IMR-90 (cell line): ENCODE data around the gene USP5. TPM values are rescaled to one million over a fixed set of nuclear protein-coding genes. Genes with fewer than 3 reads are reported as not detected.

Experiments
- ATAC-seq: fragments of 200-7000 bp; cut with Tn5 transposase; 2 replicates; pipeline ENCODE4 v1.9.1; 2020; ENCODE audit warnings: low read depth, mild to moderate bottlenecking, moderate library complexity
- BruUV-seq: library from RNA; stranded (reverse); fragments of 400-500 nt; replicated peaks from 2 replicates; lab custom pipeline; 2021; lab: Mats Ljungman, UMichigan
- CTCF ChIA-PET: fragments of 300-600 bp; formaldehyde crosslinking; extraction: SDS; loops from one replicate; lab custom pipeline; 2021; ENCODE audit warnings: antibody characterized with exemption; lab: Yijun Ruan, JAX
- POLR2A ChIA-PET: fragments of 300-600 bp; sonication (Branson Sonifier 250); formaldehyde crosslinking; loops from one replicate; lab custom pipeline; 2022; ENCODE audit warnings: antibody characterized with exemption; ENCODE audit not compliant: unreplicated experiment; lab: Charles Lee
- DNase-seq: peaks from one replicate; pipeline ENCODE4 v3.0.0; 2013
- H2AFZ ChIP-seq: replicated peaks from 2 replicates; pipeline ENCODE3; 2013; ENCODE audit warnings: low read length, mild to moderate bottlenecking; ENCODE audit not compliant: poor library complexity
- H2AK5ac ChIP-seq: 2 replicates; pipeline ENCODE4 v1.6.1; 2013; ENCODE audit warnings: low read depth, low read length, inconsistent platforms
- H2AK9ac ChIP-seq: replicated peaks from 2 replicates; pipeline ENCODE3; 2013; ENCODE audit warnings: mild to moderate bottlenecking, low read depth, low read length, moderate library complexity; ENCODE audit not compliant: poor library complexity
- H2BK120ac ChIP-seq: 2 replicates; pipeline ENCODE4 v1.6.1; 2013; ENCODE audit warnings: low read depth, low read length, inconsistent platforms
- H2BK15ac ChIP-seq: 3 replicates; pipeline ENCODE4 v1.6.1; 2013; ENCODE audit warnings: low read depth, low read length, inconsistent platforms
- H2BK20ac ChIP-seq: 2 replicates; pipeline ENCODE4 v1.6.1; 2013; ENCODE audit warnings: low read depth, mild to moderate bottlenecking, inconsistent platforms, low read length, moderate library complexity
- H2BK5ac ChIP-seq: 2 replicates; pipeline ENCODE4 v1.6.1; 2013; ENCODE audit warnings: mild to moderate bottlenecking, low read depth, low read length, inconsistent platforms; ENCODE audit not compliant: poor library complexity, severe bottlenecking
- H3K14ac ChIP-seq: replicated peaks from 2 replicates; pipeline ENCODE4 v1.6.1; 2013; ENCODE audit warnings: low read depth, low read length, inconsistent platforms
- H3K18ac ChIP-seq: 2 replicates; pipeline ENCODE4 v1.6.1; 2013; ENCODE audit warnings: low read depth, low read length, control low read depth
- H3K23ac ChIP-seq: 2 replicates; pipeline ENCODE4 v1.6.1; 2013; ENCODE audit warnings: low read depth, low read length, inconsistent platforms
- H3K27ac ChIP-seq: 2 replicates; pipeline ENCODE4 v1.5.1; 2013; ENCODE audit warnings: mild to moderate bottlenecking, control low read depth, low read length; ENCODE audit not compliant: insufficient read depth
- H3K27me3 ChIP-seq: 2 replicates; pipeline ENCODE4 v1.6.1; 2013; ENCODE audit warnings: low read length; ENCODE audit not compliant: control insufficient read depth, insufficient read depth
- H3K36me3 ChIP-seq: 2 replicates; pipeline ENCODE4 v1.6.1; 2013; ENCODE audit warnings: low read length, mixed read lengths; ENCODE audit not compliant: control insufficient read depth, insufficient read depth
- H3K4ac ChIP-seq: 2 replicates; pipeline ENCODE4 v1.6.1; 2013; ENCODE audit warnings: low read depth, low read length, inconsistent platforms
- H3K4me1 ChIP-seq: 2 replicates; pipeline ENCODE4 v1.6.1; 2013; ENCODE audit warnings: low read length, mixed read lengths; ENCODE audit not compliant: control insufficient read depth, insufficient read depth
- H3K4me2 ChIP-seq: 2 replicates; pipeline ENCODE4 v1.6.1; 2013; ENCODE audit warnings: low read depth, mild to moderate bottlenecking, control low read depth, low read length, moderate library complexity
- H3K4me3 ChIP-seq: 2 replicates; pipeline ENCODE4 v1.5.1; 2013; ENCODE audit warnings: low read depth, mild to moderate bottlenecking, control low read depth, low read length, moderate library complexity; ENCODE audit not compliant: insufficient read depth
- H3K56ac ChIP-seq: 2 replicates; pipeline ENCODE4 v1.6.1; 2013; ENCODE audit warnings: low read length, inconsistent platforms; ENCODE audit not compliant: insufficient read depth; ENCODE audit errors: extremely low read depth
- H3K79me1 ChIP-seq, 2 experiments: 2 replicates each; pipeline ENCODE4 v1.6.1; 2013; ENCODE audit warnings: low read length in 2 of 2, inconsistent platforms in 1 of 2, low read depth in 1 of 2
- H3K9ac ChIP-seq: 2 replicates; pipeline ENCODE4 v1.6.1; 2013; ENCODE audit warnings: low read depth, low read length, control low read depth
- H3K9me1 ChIP-seq: 2 replicates; pipeline ENCODE4 v1.6.1; 2013; ENCODE audit warnings: low read length, inconsistent platforms; ENCODE audit not compliant: insufficient read depth
- H3K9me3 ChIP-seq: 2 replicates; pipeline ENCODE4 v1.6.1; 2013; ENCODE audit warnings: low read length; ENCODE audit not compliant: control insufficient read depth, insufficient read depth
- H4K20me1 ChIP-seq: 2 replicates; pipeline ENCODE4 v1.6.1; 2013; ENCODE audit warnings: low read length, inconsistent platforms; ENCODE audit not compliant: insufficient read depth
- H4K5ac ChIP-seq: 2 replicates; pipeline ENCODE4 v1.6.1; 2013; ENCODE audit warnings: mild to moderate bottlenecking, low read depth, low read length, control low read depth
- H4K8ac ChIP-seq, 2 experiments: 2 replicates each; pipeline ENCODE4 v1.6.1; 2013; ENCODE audit warnings: low read depth in 2 of 2, low read length in 2 of 2, control low read depth in 1 of 2, inconsistent platforms in 1 of 2
- H4K91ac ChIP-seq: 2 replicates; pipeline ENCODE4 v1.6.1; 2013; ENCODE audit warnings: low read depth, low read length, inconsistent platforms; ENCODE audit not compliant: insufficient read depth
- BHLHE40 ChIP-seq: fragments of 150-350 bp; IDR thresholded peaks from 2 replicates; pipeline ENCODE4 v1.6.1; 2016; ENCODE audit warnings: mild to moderate bottlenecking, low read depth, low read length
- CEBPB ChIP-seq: IDR thresholded peaks from 2 replicates; pipeline ENCODE4 v1.6.1; 2012; ENCODE audit warnings: low read depth, low read length, improper control_type of control experiment
- CHD1 ChIP-seq: IDR thresholded peaks from 2 replicates; pipeline ENCODE4 v1.6.1; 2012; ENCODE audit warnings: low read depth, low read length, improper control_type of control experiment
- FOS ChIP-seq: fragments of 150-350 bp; IDR thresholded peaks from 2 replicates; pipeline ENCODE4 v1.6.1; 2016; ENCODE audit warnings: low read depth, low read length
- MAFK ChIP-seq: IDR thresholded peaks from 2 replicates; pipeline ENCODE4 v1.6.1; 2012; ENCODE audit warnings: low read depth, low read length, improper control_type of control experiment
- NFE2L2 ChIP-seq: fragments of 150-350 bp; IDR thresholded peaks from 2 replicates; pipeline ENCODE4 v1.6.1; 2016; ENCODE audit warnings: low read depth, mild to moderate bottlenecking, low read length
- POLR2A ChIP-seq: IDR thresholded peaks from 2 replicates; pipeline ENCODE4 v1.6.1; 2012; ENCODE audit warnings: mild to moderate bottlenecking, low read depth, low read length
- RAD21 ChIP-seq: IDR thresholded peaks from 2 replicates; pipeline ENCODE4 v1.6.1; 2012; ENCODE audit warnings: low read length, improper control_type of control experiment
- RCOR1 ChIP-seq: IDR thresholded peaks from 2 replicates; pipeline ENCODE4 v1.6.1; 2012; ENCODE audit warnings: mild to moderate bottlenecking, low read length, improper control_type of control experiment; ENCODE audit not compliant: insufficient replicate concordance
- RFX5 ChIP-seq: IDR thresholded peaks from 2 replicates; pipeline ENCODE4 v1.8.0; 2012; ENCODE audit warnings: low read depth, mild to moderate bottlenecking, low read length, moderate library complexity
- whole genome bisulfite sequencing, 2 experiments: methylation state at CpG; one replicate each; pipeline versions ENCODE4 v1.1.5 to v1.1.7; 2013; ENCODE audit warnings: missing lambda C conversion rate in 2 of 2; ENCODE audit not compliant: insufficient read length in 1 of 2; ENCODE audit errors: extremely low coverage in 2 of 2; 5-methylcytosine and 5-hydroxymethylcytosine counted together
- dilution Hi-C: fragments of 300-500 bp; cut with HindIII; formaldehyde crosslinking; loops from one replicate; pipeline ENCODE4 v1.14.3; 2018; ENCODE audit warnings: low sequenced_read_pairs; ENCODE audit not compliant: unreplicated experiment
- in situ Hi-C: fragments of 300-500 bp; cut with MboI; formaldehyde crosslinking; loops from 3 replicates; pipeline ENCODE4 v1.14.3; 2019; ENCODE audit warnings: low sequenced_read_pairs, inconsistent platforms, mixed read lengths
- intact Hi-C: fragments of 100-400 bp; cut with micrococcal nuclease; formaldehyde crosslinking; loops from 2 replicates; pipeline ENCODE4 v1.10.0; 2022
- polyA plus RNA-seq, 3 experiments: library from polyadenylated mRNA; depleted of rRNA; stranded (reverse); fragments of >200 nt; gene quantifications; 2 replicates each; pipeline ENCODE4 v1.2.3, GENCODE V29; 2012; ENCODE audit warnings: low replicate concordance in 1 of 3
- total RNA-seq: library from RNA; depleted of rRNA; stranded (reverse); fragments of >200 nt; gene quantifications from 2 replicates; pipeline ENCODE4 v1.2.3, GENCODE V29; 2012
- TF ChIP-seq, protein P1 (sequence below): conservative IDR thresholded peaks from 2 replicates; pipeline ENCODE4 v1.5.1; 2012; ENCODE audit warnings: mild to moderate bottlenecking, low read depth, low read length, improper control_type of control experiment

Gene USP5
- total and polyA plus RNA-seq, 2 of the 4 experiments (the other 2 are of a cell fraction): 69.7 to 125 TPM

DNA sequence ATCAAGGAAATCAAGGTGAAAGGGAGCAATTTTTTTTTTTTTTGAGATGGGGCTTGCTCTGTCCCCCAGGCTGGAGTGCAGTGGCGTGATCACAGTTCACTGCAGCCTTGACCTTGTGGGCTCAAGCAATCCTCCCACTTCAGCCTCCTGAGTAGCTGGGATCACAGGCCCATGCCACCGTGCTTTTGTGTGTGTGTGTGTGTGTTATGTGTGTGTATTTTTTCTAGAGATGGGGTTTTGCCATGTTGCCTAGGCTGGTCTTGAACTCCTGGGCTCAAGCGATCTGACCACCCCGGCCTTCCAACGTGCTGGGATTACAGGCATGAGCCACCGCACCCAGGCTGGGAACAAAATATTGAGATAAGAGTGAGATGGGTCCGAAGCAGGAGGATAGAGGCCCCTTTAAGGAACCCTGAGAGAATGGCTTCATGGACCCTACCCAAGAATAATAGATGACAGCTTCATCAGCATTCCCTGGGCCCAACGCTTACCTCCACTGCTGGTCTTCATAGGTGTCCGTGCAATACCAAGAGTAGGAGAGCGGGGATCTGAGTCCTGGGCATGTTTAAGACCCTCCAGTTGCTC, 1.9 kb upstream of the USP5 start:
- Histone ChIP-seq H3K56ac (no peak overlapping the region), H3K27ac (no peak overlapping the region; the same call in 1 of the 2 replicates)
- CTCF ChIA-PET: interaction anchor here (2.7 kb wide), 1 partner anchor 14 kb away, joined by 11 read pairs; no protein-coding TSS in a partner anchor

More for the DNA sequence above, 1.9 kb upstream of the USP5 start:
- intact Hi-C loops: no loop called here
- WGBS, 2 experiments: no CpG with 5 or more reads among the region's 10 CpGs
- in situ Hi-C loops: no loop called here
- no peak for DNase-seq
- Histone ChIP-seq H3K79me1 (peaks cover 20 to 43% of the 10 kb centered on the region in 2 experiments), H3K4ac (peak overlapping the region; percentile 28; the same call in 1 of the 2 replicates), H3K14ac (no peak overlapping the region), H2BK120ac (no peak overlapping the region), H2AK9ac (peak overlapping the region; percentile 78), H3K27me3 (no peaks in the 10 kb centered on the region), H3K4me3 (peak overlapping the region; percentile 25; the same call in 1 of the 2 replicates), H3K9ac (peak overlapping the region; percentile 69; the same call in 1 of the 2 replicates), H3K18ac (no peak overlapping the region), H2AFZ (no peak overlapping the region), H3K9me3 (no peaks in the 10 kb centered on the region), H3K4me2 (peak overlapping the region; percentile 10), H2BK20ac (no peak overlapping the region), H4K20me1 (peaks cover 15% of the 10 kb centered on the region), H3K23ac (no peak overlapping the region; the same call in 1 of the 2 replicates), H4K91ac (no peak overlapping the region; the same call in 1 of the 2 replicates), H3K9me1 (no peaks in the 10 kb centered on the region), H4K8ac (no peak overlapping the region), H4K5ac (no peak overlapping the region), H2BK5ac (no peak overlapping the region), H2AK5ac (no peak overlapping the region), H2BK15ac (no peak overlapping the region), H3K4me1 (peaks cover 5% of the 10 kb centered on the region), H3K36me3 (peaks cover 35% of the 10 kb centered on the region)
- dilution Hi-C loops: no loop called here
- POLR2A ChIA-PET: no interaction called here
- BruUV-seq: no TSS peak
- ATAC-seq: no peak
- TF ChIP-seq RAD21 (no peak), RFX5 (no peak), NFE2L2 (no peak), RCOR1 (no peak), MAFK (no peak), CEBPB (no peak), BHLHE40 (no peak), POLR2A (no peak), CHD1 (no peak), FOS (no peak)
- TF ChIP-seq, protein P1, sequence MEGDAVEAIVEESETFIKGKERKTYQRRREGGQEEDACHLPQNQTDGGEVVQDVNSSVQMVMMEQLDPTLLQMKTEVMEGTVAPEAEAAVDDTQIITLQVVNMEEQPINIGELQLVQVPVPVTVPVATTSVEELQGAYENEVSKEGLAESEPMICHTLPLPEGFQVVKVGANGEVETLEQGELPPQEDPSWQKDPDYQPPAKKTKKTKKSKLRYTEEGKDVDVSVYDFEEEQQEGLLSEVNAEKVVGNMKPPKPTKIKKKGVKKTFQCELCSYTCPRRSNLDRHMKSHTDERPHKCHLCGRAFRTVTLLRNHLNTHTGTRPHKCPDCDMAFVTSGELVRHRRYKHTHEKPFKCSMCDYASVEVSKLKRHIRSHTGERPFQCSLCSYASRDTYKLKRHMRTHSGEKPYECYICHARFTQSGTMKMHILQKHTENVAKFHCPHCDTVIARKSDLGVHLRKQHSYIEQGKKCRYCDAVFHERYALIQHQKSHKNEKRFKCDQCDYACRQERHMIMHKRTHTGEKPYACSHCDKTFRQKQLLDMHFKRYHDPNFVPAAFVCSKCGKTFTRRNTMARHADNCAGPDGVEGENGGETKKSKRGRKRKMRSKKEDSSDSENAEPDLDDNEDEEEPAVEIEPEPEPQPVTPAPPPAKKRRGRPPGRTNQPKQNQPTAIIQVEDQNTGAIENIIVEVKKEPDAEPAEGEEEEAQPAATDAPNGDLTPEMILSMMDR: no peak
